Right kidney (tissue), 1 donor: ENCODE data around the gene CD99L2.
A peak's percentile ranks its signal among the peaks of the same experiment; 100 is the strongest.

ENCODE experiments used
- DNase-seq: peaks from one replicate; pipeline ENCODE4 v3.0.0-alpha.2; 2016

CD99L2 gene

GRCh38 chrX:150790021-150790420, 108.4 kb downstream of the CD99L2 start:
- DNase-seq = no peak

DNA sequence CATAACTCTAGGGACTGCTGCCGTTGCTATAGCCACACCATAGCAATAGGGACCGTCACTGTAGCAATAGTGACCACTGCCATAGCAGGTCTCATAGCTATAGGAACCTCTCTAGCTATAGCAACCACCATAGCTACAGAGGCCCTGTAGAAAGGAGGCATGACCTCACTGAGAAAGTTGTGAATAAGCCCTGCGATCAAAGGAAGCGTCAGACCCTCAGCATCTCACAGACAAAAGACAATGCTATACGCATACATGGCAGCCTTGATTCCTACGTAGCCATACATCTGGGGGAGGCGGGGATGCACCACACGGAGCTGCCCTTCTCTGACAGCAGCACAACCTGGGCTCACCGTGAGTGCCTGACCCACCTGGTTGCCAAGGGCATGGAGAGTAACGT, 116.8 kb downstream of the CD99L2 start:
- no peak for DNase-seq

GRCh38 chrX:150779385-150779784, 119.1 kb downstream of the CD99L2 start:
- DNase-seq = no peak

GRCh38 chrX:150777328-150777992, 121.0 kb downstream of the CD99L2 start:
- no peak for DNase-seq

DNA sequence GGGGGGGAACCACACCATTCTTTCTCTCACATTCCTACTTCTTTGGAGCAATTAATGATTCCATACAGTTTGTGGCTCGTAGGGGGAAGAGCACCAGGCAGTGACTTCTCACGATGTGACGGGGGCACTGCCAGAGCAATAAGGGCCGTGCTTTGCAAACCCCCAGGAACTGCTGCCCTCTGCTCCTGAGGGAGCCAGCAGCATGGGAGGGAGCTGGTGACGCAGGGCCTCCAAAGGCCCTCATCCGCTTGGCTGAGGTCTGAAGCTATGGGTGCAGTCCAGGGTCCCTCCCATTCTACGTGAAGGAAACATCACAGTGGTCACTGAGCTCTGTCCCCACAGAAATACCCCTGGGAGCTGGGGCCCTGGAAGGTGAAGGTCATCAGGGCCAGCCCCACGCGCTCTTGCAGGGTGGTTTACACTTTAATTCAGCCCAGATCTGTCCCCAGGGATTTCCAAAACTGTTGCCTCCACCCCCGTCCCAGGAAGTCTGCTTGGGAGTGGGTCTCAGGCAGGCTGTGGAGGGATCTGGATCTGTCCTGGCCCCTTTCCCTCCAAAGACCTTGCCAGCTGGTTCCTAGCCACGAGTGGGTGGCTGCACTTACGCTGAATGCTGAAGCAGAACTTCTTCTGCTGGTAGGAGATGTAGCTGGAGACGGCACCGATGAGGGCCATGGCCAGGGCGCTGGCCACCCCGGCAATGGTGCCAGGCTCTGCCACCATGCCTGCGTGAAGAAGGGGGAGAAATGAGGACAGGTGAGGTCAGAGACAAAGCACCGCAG, 122.7 kb downstream of the CD99L2 start:
- no peak for DNase-seq

- no peak for DNase-seq
Observed at GRCh38 chrX:150774798-150775568, 123.5 kb downstream of the CD99L2 start.

DNA sequence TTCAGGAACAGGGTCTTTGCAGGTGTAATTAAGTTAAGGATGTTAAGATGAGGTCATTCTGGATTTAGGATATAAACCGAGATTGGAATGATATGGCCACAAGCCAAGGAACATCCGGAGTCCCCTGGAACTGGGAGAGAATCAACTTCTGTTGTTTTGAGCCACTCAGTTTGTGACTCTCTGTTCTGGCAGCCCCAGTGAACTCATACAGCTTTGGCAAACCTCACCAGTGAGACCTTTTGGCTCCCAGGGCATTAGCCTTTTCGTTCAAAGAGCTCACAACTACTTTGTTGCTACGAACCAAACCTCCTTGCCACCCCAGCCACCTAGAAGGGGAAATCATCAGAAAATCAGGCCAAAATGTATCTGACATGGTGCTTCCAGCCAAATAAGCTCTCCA, 124.8 kb downstream of the CD99L2 start:
- no peak for DNase-seq

DNA sequence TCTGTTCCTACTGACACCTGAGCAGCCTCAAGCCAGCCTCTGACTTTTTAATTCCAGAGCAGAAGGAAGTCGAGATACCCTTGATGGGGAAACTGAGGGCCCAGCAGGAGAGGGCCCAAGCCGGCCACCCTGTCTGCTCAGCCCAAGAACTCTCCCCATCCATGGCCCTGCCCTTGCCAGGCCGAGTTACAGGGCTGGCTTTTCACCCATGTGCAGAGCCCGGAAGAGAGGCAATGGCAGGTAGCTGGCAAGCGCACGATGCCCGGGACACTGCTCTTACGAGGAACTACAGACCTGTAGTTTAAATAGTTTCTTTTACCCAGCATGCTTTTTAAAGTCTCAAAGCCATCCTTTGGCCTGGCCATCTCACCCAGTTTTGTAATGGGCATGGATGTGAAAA, 125.4 kb downstream of the CD99L2 start:
- DNase-seq = no peak

- DNase-seq = peak; percentile 36
Observed at GRCh38 chrX:150772150-150772970, 126.1 kb downstream of the CD99L2 start.

DNA sequence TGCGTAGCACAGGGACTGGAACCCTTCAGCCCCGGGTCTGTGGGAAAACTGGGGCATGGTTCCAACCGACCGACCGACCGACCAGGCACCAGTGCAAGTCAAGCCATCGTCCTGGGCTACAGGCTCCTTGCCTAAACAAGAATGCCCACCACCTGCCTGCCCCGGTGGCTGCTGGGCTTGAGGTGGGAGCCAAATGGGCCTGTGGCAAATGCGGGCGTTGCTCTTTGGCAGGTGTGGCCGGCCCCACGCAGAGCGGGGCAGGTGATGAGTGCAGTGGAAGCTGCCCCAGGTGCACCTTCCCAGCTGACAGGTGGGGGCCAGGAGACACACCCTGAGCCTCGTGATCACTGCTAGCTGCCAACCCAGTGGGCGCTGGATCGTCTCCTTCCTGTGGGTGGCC, 127.4 kb downstream of the CD99L2 start:
- no peak for DNase-seq

GRCh38 chrX:150770623-150771022, 127.8 kb downstream of the CD99L2 start:
- no peak for DNase-seq

DNA sequence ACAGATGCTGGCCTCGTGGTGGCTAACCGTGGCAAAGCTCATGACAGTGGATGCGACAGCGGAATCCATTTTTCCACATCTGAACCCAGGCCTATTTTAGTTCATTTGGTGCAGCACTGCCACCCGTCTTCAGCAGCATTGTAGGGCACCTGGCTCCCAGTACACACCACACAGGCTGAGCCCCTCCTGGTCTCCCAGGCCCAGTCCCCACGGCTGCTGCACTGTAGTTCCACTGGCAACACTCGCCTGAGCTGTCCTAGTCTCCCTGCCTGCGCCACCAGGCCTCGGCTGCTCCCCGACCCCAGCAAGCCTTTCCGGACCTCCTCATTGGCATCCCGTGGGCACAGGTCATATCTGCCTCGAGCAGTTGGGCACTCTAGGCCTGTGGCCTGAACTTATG, 129.1 kb downstream of the CD99L2 start:
- no peak for DNase-seq

- no peak for DNase-seq
Observed at GRCh38 chrX:150768580-150769190, 129.8 kb downstream of the CD99L2 start.

GRCh38 chrX:150768132-150768485, 130.4 kb downstream of the CD99L2 start:
- DNase-seq = no peak

- DNase-seq = no peak
Observed at GRCh38 chrX:150767475-150768131, 130.9 kb downstream of the CD99L2 start.

GRCh38 chrX:150767045-150767395, 131.4 kb downstream of the CD99L2 start:
- no peak for DNase-seq

DNA sequence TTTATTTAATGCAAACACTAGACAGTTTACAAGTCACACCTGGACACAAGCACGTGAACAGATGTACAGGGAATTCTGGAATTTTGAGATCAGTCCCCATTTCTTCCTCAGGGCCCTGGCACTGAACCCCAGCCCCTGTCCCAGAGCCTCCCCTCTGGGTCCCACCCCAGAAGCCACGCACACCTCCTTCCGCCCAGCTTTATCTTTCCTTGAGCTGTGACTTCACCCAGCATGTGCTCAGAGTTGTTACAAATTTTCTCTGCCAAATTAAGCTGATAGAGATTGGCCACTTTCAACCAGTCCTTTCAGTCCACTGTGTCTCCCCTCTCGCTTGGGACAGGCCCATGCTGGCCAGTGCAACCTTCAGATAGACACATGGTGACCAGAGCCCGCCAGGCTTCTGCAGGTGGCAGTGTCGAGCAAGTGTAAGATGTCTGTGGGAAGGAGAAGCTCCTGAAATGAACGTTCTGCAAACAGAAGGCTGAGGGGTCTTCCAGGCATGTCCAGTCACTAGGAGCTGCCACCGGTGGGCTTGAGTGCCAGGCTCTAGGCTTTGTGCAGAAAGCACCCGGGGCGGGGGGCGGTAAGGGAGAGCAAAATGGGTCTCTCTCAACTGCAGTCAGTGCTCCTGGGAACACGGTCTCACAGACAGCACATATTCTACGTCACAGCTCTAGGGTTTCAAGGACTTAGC, 132.0 kb downstream of the CD99L2 start:
- DNase-seq = no peak

DNA sequence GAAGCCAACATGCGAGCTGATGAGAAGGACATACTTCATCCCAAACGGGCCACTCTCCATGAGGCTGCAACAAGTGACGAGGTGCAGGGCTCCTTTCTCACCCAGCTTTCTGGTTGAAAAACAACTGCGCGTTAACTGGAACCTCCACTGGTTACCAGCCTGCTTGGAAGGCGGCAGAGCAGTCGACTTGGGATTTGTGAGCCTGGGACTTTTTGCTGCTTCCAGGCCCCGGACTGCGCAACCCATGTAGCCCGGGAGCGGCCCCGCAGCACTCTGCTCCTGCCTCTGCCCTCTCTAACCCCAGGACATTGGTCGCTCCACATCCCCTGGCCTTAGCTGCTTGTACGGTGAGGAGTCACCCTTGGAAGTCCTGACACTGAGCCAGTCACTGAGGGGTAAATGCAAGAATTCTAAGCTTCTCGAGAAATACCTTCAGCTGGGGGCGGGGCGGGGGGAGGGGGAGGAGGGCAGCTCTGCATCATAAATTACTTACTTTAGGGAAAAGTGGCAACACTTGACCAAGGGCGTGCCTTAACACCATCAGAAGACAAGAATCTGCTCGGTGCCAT, 132.6 kb downstream of the CD99L2 start:
- no peak for DNase-seq

DNA sequence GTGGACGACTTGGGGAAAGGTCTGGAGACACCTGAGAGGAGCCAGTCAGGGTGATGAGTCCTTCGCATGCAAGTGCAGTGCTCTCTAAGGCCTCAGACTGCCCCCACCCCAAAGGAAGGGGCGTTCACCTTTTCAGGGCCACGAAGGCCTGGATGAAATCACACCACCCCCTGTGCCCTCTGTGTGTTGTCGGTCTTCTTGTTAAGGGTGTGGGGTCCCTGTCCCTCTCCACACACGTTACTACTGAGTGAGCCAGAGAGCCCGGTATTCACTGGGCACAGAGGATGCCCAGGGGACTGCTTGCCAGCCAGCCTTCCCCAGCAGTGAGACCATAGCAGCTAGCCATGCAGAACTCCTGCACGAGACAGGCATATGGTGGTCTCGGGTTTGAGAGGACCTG, 133.2 kb downstream of the CD99L2 start:
- DNase-seq = no peak

DNA sequence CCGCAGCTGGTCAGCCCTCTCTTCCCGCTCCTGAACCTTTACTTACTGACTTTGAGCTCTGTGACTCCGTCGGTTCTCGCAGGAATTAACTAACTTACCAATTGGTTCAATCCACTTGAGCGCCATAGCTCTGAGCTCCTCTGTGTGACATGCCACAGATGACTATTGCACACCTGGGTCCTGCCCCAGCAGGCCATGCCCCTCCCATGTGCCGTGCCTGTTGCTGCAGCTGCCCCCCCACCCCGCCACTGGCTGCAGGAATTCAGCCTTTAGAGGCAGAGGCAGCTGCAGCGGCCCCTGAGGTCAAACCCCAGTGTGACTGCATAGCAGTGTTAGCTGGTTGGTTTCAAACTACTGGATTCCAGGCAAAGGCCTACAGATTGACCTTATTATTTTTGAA, 134.7 kb downstream of the CD99L2 start:
- DNase-seq = no peak
